ENCODE measurements around the gene QRFP. TPM values are rescaled to one million over a fixed set of nuclear protein-coding genes. Genes with fewer than 3 reads are reported as not detected.
"Not testable (repeated sequence)": the region's sequence is repeated elsewhere in the genome, so short reads cannot be mapped to it uniquely, and the experiment has no call there.

Gene QRFP
- total and polyA plus RNA-seq, 4 experiments from 2014 or later: not detected

- Histone ChIP-seq H3K4me1 (ENCODE audit: insufficient read depth, low read length) (peaks cover 3% of the 10 kb centered on the region), H3K27ac (ENCODE audit: low read depth, low read length) (no peak overlapping the region), H3K9me3 (ENCODE audit: control insufficient read depth in 1 of 2, low read length in 2 of 2) (no peaks in the 10 kb centered on the region), H3K4me3 (ENCODE audit: low read length in 2 of 2) (no peak overlapping the region), H3K27me3 (ENCODE audit: insufficient read depth, low read length) (no peaks in the 10 kb centered on the region), H3K36me3 (ENCODE audit: insufficient read depth, low read length) (peaks cover 15% of the 10 kb centered on the region)
- no peaks in the 10 kb centered on the region for H3K27me3 Mint-ChIP-seq
- H3K4me1 Mint-ChIP-seq: peaks cover 0 to 4% (median under 1%) of the 10 kb centered on the region in 4 donors
- ChIA-PET CTCF (ENCODE audit: partially characterized antibody) (interaction anchor here (1.0 to 2.6 kb wide), 2 partner anchors 12 to 153 kb away, joined by 6 to 12 read pairs; no protein-coding TSS in a partner anchor), POLR2A (ENCODE audit: partially characterized antibody) (no interaction called here)
- H3K9me3 Mint-ChIP-seq: no peaks in the 10 kb centered on the region
- peaks cover 18 to 33% of the 10 kb centered on the region in 2 donors for H3K36me3 Mint-ChIP-seq
- intact Hi-C loops (cut with micrococcal nuclease): no loop called here
- H3K27ac Mint-ChIP-seq: peak overlapping the region in 1 of 7 donors; percentile 19
- H3K4me3 Mint-ChIP-seq: no peak overlapping the region
- DNase-seq: no peak
Measured at GRCh38 chr9:130854092-130854491, 42.5 kb downstream of the QRFP start.

GRCh38 chr9:130852801-130853200 is 43.8 kb downstream of the QRFP start:
- Histone ChIP-seq H3K27me3 (ENCODE audit: insufficient read depth, low read length) (no peaks in the 10 kb centered on the region), H3K4me3 (ENCODE audit: low read length in 2 of 2) (no peak overlapping the region), H3K36me3 (ENCODE audit: insufficient read depth, low read length) (peaks cover 15% of the 10 kb centered on the region), H3K4me1 (ENCODE audit: insufficient read depth, low read length) (peaks cover 3% of the 10 kb centered on the region), H3K9me3 (ENCODE audit: control insufficient read depth in 1 of 2, low read length in 2 of 2) (no peaks in the 10 kb centered on the region), H3K27ac (ENCODE audit: low read depth, low read length) (no peak overlapping the region)
- ChIA-PET CTCF (ENCODE audit: partially characterized antibody) (interaction anchor here (1.2 to 2.6 kb wide), 2 partner anchors 9 to 13 kb away, joined by 4 to 12 read pairs; no protein-coding TSS in a partner anchor), POLR2A (ENCODE audit: partially characterized antibody) (no interaction called here)
- no peak for DNase-seq
- Mint-ChIP-seq H3K4me3 (no peak overlapping the region), H3K27me3 (no peaks in the 10 kb centered on the region), H3K9me3 (no peaks in the 10 kb centered on the region), H3K27ac (no peak overlapping the region), H3K4me1 (peaks cover 0 to 4% (median under 1%) of the 10 kb centered on the region in 4 donors), H3K36me3 (peaks cover 18 to 27% of the 10 kb centered on the region in 2 donors)
- intact Hi-C loops (cut with micrococcal nuclease): no loop called here

- H3K27ac ChIP-seq (ENCODE audit: low read depth, low read length): no peak overlapping the region
- H3K9me3 Mint-ChIP-seq: no peaks in the 10 kb centered on the region
- peaks cover 22% of the 10 kb centered on the region for H3K4me1 ChIP-seq (ENCODE audit: insufficient read depth, low read length)
- DNase-seq: no peak
- H3K9me3 ChIP-seq (ENCODE audit: control insufficient read depth in 1 of 2, low read length in 2 of 2): no peaks in the 10 kb centered on the region
- intact Hi-C loops (cut with micrococcal nuclease): no loop called here
- no peaks in the 10 kb centered on the region for H3K36me3 ChIP-seq (ENCODE audit: insufficient read depth, low read length)
- no peaks in the 10 kb centered on the region for H3K27me3 ChIP-seq (ENCODE audit: insufficient read depth, low read length)
- no peak overlapping the region for H3K27ac Mint-ChIP-seq
- H3K4me3 Mint-ChIP-seq: no peak overlapping the region
- H3K36me3 Mint-ChIP-seq: peaks cover 0 to 6% of the 10 kb centered on the region in 2 donors
- ChIA-PET CTCF (ENCODE audit: partially characterized antibody) (no interaction called here), POLR2A (ENCODE audit: partially characterized antibody) (no interaction called here)
- peaks cover 0 to 6% (median under 1%) of the 10 kb centered on the region in 4 donors for H3K4me1 Mint-ChIP-seq
- no peak overlapping the region for H3K4me3 ChIP-seq (ENCODE audit: low read length in 2 of 2)
- H3K27me3 Mint-ChIP-seq: no peaks in the 10 kb centered on the region
Measured at GRCh38 chr9:130849356-130849755, 47.3 kb downstream of the QRFP start.

- H3K27ac ChIP-seq (ENCODE audit: low read depth, low read length); POLR2A ChIA-PET (ENCODE audit: partially characterized antibody); H3K9me3 ChIP-seq (ENCODE audit: control insufficient read depth in 1 of 2, low read length in 2 of 2); H3K36me3 Mint-ChIP-seq; H3K27me3 ChIP-seq (ENCODE audit: insufficient read depth, low read length); H3K27ac Mint-ChIP-seq; H3K27me3 Mint-ChIP-seq; H3K4me3 Mint-ChIP-seq; CTCF ChIA-PET (ENCODE audit: partially characterized antibody); H3K9me3 Mint-ChIP-seq; intact Hi-C loops (cut with micrococcal nuclease); H3K4me3 ChIP-seq (ENCODE audit: low read length in 2 of 2); H3K36me3 ChIP-seq (ENCODE audit: insufficient read depth, low read length); DNase-seq: not testable (repeated sequence)
- H3K4me1 ChIP-seq (ENCODE audit: insufficient read depth, low read length): peaks cover 27% of the 10 kb centered on the region
- peaks cover under 1 to 12% (median 8%) of the 10 kb centered on the region in 4 donors for H3K4me1 Mint-ChIP-seq
Measured at GRCh38 chr9:130848514-130848913, 48.1 kb downstream of the QRFP start.

GRCh38 chr9:130847306-130848217 is 49.0 kb downstream of the QRFP start:
- Mint-ChIP-seq H3K27me3 (no peaks in the 10 kb centered on the region), H3K4me3 (no peak overlapping the region), H3K36me3 (no peaks in the 10 kb centered on the region), H3K27ac (peak overlapping the region in 1 of 7 donors; percentile 55), H3K4me1 (peaks cover 8 to 17% (median 14%) of the 10 kb centered on the region in 4 donors), H3K9me3 (no peaks in the 10 kb centered on the region)
- Histone ChIP-seq H3K27ac (ENCODE audit: low read depth, low read length) (no peak overlapping the region), H3K9me3 (ENCODE audit: control insufficient read depth in 1 of 2, low read length in 2 of 2) (no peaks in the 10 kb centered on the region), H3K4me3 (ENCODE audit: low read length in 2 of 2) (no peak overlapping the region), H3K4me1 (ENCODE audit: insufficient read depth, low read length) (peaks cover 31% of the 10 kb centered on the region), H3K36me3 (ENCODE audit: insufficient read depth, low read length) (no peaks in the 10 kb centered on the region), H3K27me3 (ENCODE audit: insufficient read depth, low read length) (no peaks in the 10 kb centered on the region)
- CTCF ChIA-PET (ENCODE audit: partially characterized antibody): interaction anchor here (0.9 to 2.7 kb wide), 2 partner anchors 10 to 19 kb away, joined by 3 to 6 read pairs; no protein-coding TSS in a partner anchor
- DNase-seq: no peak
- POLR2A ChIA-PET (ENCODE audit: partially characterized antibody): no interaction called here
- intact Hi-C loops (cut with micrococcal nuclease): no loop called here

GRCh38 chr9:130846487-130847305 is 49.9 kb downstream of the QRFP start:
- H3K4me1 ChIP-seq (ENCODE audit: insufficient read depth, low read length): peaks cover 31% of the 10 kb centered on the region
- Mint-ChIP-seq H3K36me3 (no peaks in the 10 kb centered on the region), H3K27ac (peak overlapping the region in 1 of 7 donors; percentile 55), H3K27me3 (no peaks in the 10 kb centered on the region), H3K4me1 (peaks cover 11 to 17% (median 15%) of the 10 kb centered on the region in 4 donors), H3K9me3 (no peaks in the 10 kb centered on the region), H3K4me3 (no peak overlapping the region)
- no peaks in the 10 kb centered on the region for H3K36me3 ChIP-seq (ENCODE audit: insufficient read depth, low read length)
- no peak for DNase-seq
- ChIA-PET POLR2A (ENCODE audit: partially characterized antibody) (no interaction called here), CTCF (ENCODE audit: partially characterized antibody) (interaction anchor here (0.9 to 2.7 kb wide), 2 partner anchors 11 to 20 kb away, joined by 3 to 6 read pairs; no protein-coding TSS in a partner anchor)
- no peak overlapping the region for H3K4me3 ChIP-seq (ENCODE audit: low read length in 2 of 2)
- H3K9me3 ChIP-seq (ENCODE audit: control insufficient read depth in 1 of 2, low read length in 2 of 2): no peaks in the 10 kb centered on the region
- intact Hi-C loops (cut with micrococcal nuclease): no loop called here
- H3K27me3 ChIP-seq (ENCODE audit: insufficient read depth, low read length): no peaks in the 10 kb centered on the region
- H3K27ac ChIP-seq (ENCODE audit: low read depth, low read length): no peak overlapping the region

Measured in CD4-positive, alpha-beta memory T cell (primary cell).